Hematopoietic multipotent progenitor cell treated with erythropoietin and hydrocortisone succinate and interleukin-3 and kit ligand, for 4 days (in vitro differentiated cells): ENCODE results near the gene ATP11A.

Experiments
- DNase-seq: peaks from one replicate; pipeline ENCODE4 v3.0.0-alpha.2; 2015

ATP11A gene

GRCh38 chr13:112711528-112712265 is 21.9 kb downstream of the ATP11A start:
- peak; percentile 91 for DNase-seq

GRCh38 chr13:112712451-112713207 is 22.8 kb downstream of the ATP11A start:
- no peak for DNase-seq

GRCh38 chr13:112713517-112714253 is 23.8 kb downstream of the ATP11A start:
- peak; percentile 38 for DNase-seq

GRCh38 chr13:112714376-112715174 is 24.7 kb downstream of the ATP11A start:
- DNase-seq: peak; percentile 44

GRCh38 chr13:112715210-112715609 is 25.4 kb downstream of the ATP11A start:
- DNase-seq: no peak

GRCh38 chr13:112715715-112716460 is 26.1 kb downstream of the ATP11A start:
- no peak for DNase-seq

GRCh38 chr13:112716461-112716820 is 26.6 kb downstream of the ATP11A start:
- DNase-seq: no peak

- DNase-seq: no peak
Measured at GRCh38 chr13:112716841-112717520, 27.1 kb downstream of the ATP11A start.

- DNase-seq: no peak
Measured at GRCh38 chr13:112718318-112718717, 28.5 kb downstream of the ATP11A start.

GRCh38 chr13:112719016-112719415 is 29.2 kb downstream of the ATP11A start:
- no peak for DNase-seq

GRCh38 chr13:112719556-112719955 is 29.7 kb downstream of the ATP11A start:
- DNase-seq: no peak

GRCh38 chr13:112720251-112720650 is 30.4 kb downstream of the ATP11A start:
- DNase-seq: no peak

- DNase-seq: no peak
Measured at GRCh38 chr13:112720814-112721197, 31.0 kb downstream of the ATP11A start.

GRCh38 chr13:112721198-112722104 is 31.6 kb downstream of the ATP11A start:
- DNase-seq: no peak

- peak; percentile 86 for DNase-seq
Measured at GRCh38 chr13:112722433-112723263, 32.8 kb downstream of the ATP11A start.

GRCh38 chr13:112723771-112724170 is 33.9 kb downstream of the ATP11A start:
- DNase-seq: no peak

- no peak for DNase-seq
Measured at GRCh38 chr13:112724788-112725345, 35.0 kb downstream of the ATP11A start.

- DNase-seq: peak; percentile 55
Measured at GRCh38 chr13:112725346-112726015, 35.6 kb downstream of the ATP11A start.
